ENCODE measurements around the gene ARF4. TPM values are rescaled to one million over a fixed set of nuclear protein-coding genes. Genes with fewer than 3 reads are reported as not detected.
A peak's percentile ranks its signal among the peaks of the same experiment; 100 is the strongest.

ARF4 gene
- total RNA-seq, 1 experiment from 2014 or later: 182 TPM

GRCh38 chr3:57545636-57546268, 51.4 kb downstream of the ARF4 start:
- Histone ChIP-seq H3K27me3 (ENCODE audit: insufficient read depth, low read depth) (no peaks in the 10 kb centered on the region), H3K9me3 (ENCODE audit: insufficient read depth, low read depth) (no peaks in the 10 kb centered on the region), H3K79me2 (ENCODE audit: low read depth) (no peaks in the 10 kb centered on the region), H3K27ac (no peak overlapping the region), H3K4me2 (no peak overlapping the region), H4K20me1 (ENCODE audit: insufficient read depth) (no peaks in the 10 kb centered on the region), H3K36me3 (ENCODE audit: low read depth) (no peaks in the 10 kb centered on the region), H3K4me3 (no peak overlapping the region), H3K4me1 (replicated peaks; ENCODE audit: insufficient read depth) (peaks cover 14% of the 10 kb centered on the region), H3F3A (ENCODE audit: insufficient read depth, low read depth) (peaks cover 16% of the 10 kb centered on the region; the same call in 1 of the 2 replicates), H2AFZ (no peak overlapping the region), H3K9me2 (ENCODE audit: insufficient read depth) (no peaks in the 10 kb centered on the region)
- no peak for TF ChIP-seq EZH2 (IDR thresholded peaks at IDR 0.05; ENCODE audit: low read depth)
- no peak for TF ChIP-seq CTCF (conservative IDR thresholded peaks at IDR 0.05)
- no peak for DNase-seq
- CTCF ChIA-PET: no interaction called here
- POLR2A ChIA-PET (ENCODE audit: unreplicated experiment): no interaction called here
- BruUV-seq (replicated peaks): no TSS peak
- intact Hi-C loops (cut with micrococcal nuclease; ENCODE audit: unreplicated experiment): no loop called here

GRCh38 chr3:57544181-57545125, 52.7 kb downstream of the ARF4 start, which contains the start of gene DNAH12:
DNAH12 (minus strand) TSS chr3:57544344; CDS start chr3:57542870, 1,474 bp downstream.
- TF ChIP-seq CTCF (conservative IDR thresholded peaks at IDR 0.05): no peak
- no peak for TF ChIP-seq EZH2 (IDR thresholded peaks at IDR 0.05; ENCODE audit: low read depth)
- Histone ChIP-seq H3K79me2 (ENCODE audit: low read depth) (no peaks in the 10 kb centered on the region), H3K27ac (0 out of 2 replicates have a peak within 1 kb of the TSS, but pooled peaks have one; percentile 29), H3K4me1 (replicated peaks; ENCODE audit: insufficient read depth) (peaks cover 14% of the 10 kb centered on the region), H3K9me3 (ENCODE audit: insufficient read depth, low read depth) (no peaks in the 10 kb centered on the region), H3K4me3 (peak within 1 kb of the TSS; percentile 41; the same call in 1 of the 2 replicates), H3K4me2 (peak within 1 kb of the TSS; percentile 73), H3K36me3 (ENCODE audit: low read depth) (no peaks in the 10 kb centered on the region), H2AFZ (peak within 1 kb of the TSS; percentile 69), H3K27me3 (ENCODE audit: insufficient read depth, low read depth) (no peaks in the 10 kb centered on the region), H3F3A (ENCODE audit: insufficient read depth, low read depth) (peaks cover 16% of the 10 kb centered on the region; the same call in 1 of the 2 replicates), H3K9me2 (ENCODE audit: insufficient read depth) (no peaks in the 10 kb centered on the region), H4K20me1 (ENCODE audit: insufficient read depth) (no peaks in the 10 kb centered on the region)
- DNase-seq: peak; percentile 72 to 78
- intact Hi-C loops (cut with micrococcal nuclease; ENCODE audit: unreplicated experiment): no loop called here
- ChIA-PET CTCF (no interaction called here), POLR2A (ENCODE audit: unreplicated experiment) (interaction anchor here (0.7 to 0.9 kb wide), 2 partner anchors 11 to 94 kb away, joined by 3 read pairs; no protein-coding TSS in a partner anchor)
- BruUV-seq (replicated peaks): no TSS peak

- TF ChIP-seq EZH2 (IDR thresholded peaks at IDR 0.05; ENCODE audit: low read depth): no peak
- TF ChIP-seq CTCF (conservative IDR thresholded peaks at IDR 0.05): no peak
- BruUV-seq (replicated peaks): no TSS peak
- Histone ChIP-seq H3K4me1 (replicated peaks; ENCODE audit: insufficient read depth) (peaks cover 14% of the 10 kb centered on the region), H3K9me2 (ENCODE audit: insufficient read depth) (no peaks in the 10 kb centered on the region), H3K27ac (0 out of 2 replicates have a peak overlapping the region, but pooled peaks have one; percentile 13), H3K4me2 (peak overlapping the region; percentile 53), H3K4me3 (no peak overlapping the region), H3K27me3 (ENCODE audit: insufficient read depth, low read depth) (no peaks in the 10 kb centered on the region), H3F3A (ENCODE audit: insufficient read depth, low read depth) (peaks cover 6% of the 10 kb centered on the region; the same call in 1 of the 2 replicates), H3K9me3 (ENCODE audit: insufficient read depth, low read depth) (no peaks in the 10 kb centered on the region), H3K79me2 (ENCODE audit: low read depth) (no peaks in the 10 kb centered on the region), H2AFZ (0 out of 2 replicates have a peak overlapping the region, but pooled peaks have one; percentile 8), H4K20me1 (ENCODE audit: insufficient read depth) (no peaks in the 10 kb centered on the region), H3K36me3 (ENCODE audit: low read depth) (no peaks in the 10 kb centered on the region)
- ChIA-PET CTCF (no interaction called here), POLR2A (ENCODE audit: unreplicated experiment) (no interaction called here)
- intact Hi-C loops (cut with micrococcal nuclease; ENCODE audit: unreplicated experiment): no loop called here
- DNase-seq: peak; percentile 25 to 75
These were observed 58.7 kb downstream of the ARF4 start for GRCh38 chr3:57538465-57538864.
